Stimulated activated CD4-positive, alpha-beta T cell treated with anti-CD3 and anti-CD28 coated beads, Interleukin-12 subunit alpha, Interleukin-12 subunit beta, amount 100 ng/mL, for 48 hours (primary cell): ENCODE results near the gene WDR27.

Source experiments
- DNase-seq, 3 donors: peaks; one replicate each; pipeline ENCODE4 v3.0.0-alpha.2; 2020; ENCODE audit warnings: low read depth in 2 of 3, low spot score in 1 of 3

Gene WDR27

GRCh38 chr6:169641461-169642085 is 60.3 kb downstream of the WDR27 start:
- no peak for DNase-seq

DNA sequence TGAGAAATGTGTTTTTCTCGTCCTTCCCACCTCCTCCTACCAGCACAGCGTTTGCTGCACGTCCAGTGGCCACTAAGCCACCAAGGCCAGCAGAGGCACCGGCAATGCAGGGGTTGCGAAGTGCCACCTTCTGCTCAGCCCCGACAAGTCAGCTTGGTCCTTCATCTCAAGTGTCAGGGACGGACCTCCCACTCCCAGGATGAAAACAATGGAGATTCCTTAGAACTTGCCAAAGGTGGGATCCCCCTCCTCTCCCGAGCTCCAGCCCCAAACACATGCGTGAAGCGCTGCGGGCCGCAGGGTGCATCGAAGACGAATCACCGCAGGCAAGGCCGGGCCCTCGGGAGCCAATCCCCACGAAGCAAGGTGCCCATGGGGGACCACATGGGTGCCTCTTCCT is 60.8 kb downstream of the WDR27 start:
- DNase-seq, result no peak

- no peak for DNase-seq
Observed at GRCh38 chr6:169640351-169640852, 61.4 kb downstream of the WDR27 start.

GRCh38 chr6:169639653-169640278 is 62.1 kb downstream of the WDR27 start:
- DNase-seq, result no peak

GRCh38 chr6:169638915-169639314 is 62.9 kb downstream of the WDR27 start:
- no peak for DNase-seq

DNA sequence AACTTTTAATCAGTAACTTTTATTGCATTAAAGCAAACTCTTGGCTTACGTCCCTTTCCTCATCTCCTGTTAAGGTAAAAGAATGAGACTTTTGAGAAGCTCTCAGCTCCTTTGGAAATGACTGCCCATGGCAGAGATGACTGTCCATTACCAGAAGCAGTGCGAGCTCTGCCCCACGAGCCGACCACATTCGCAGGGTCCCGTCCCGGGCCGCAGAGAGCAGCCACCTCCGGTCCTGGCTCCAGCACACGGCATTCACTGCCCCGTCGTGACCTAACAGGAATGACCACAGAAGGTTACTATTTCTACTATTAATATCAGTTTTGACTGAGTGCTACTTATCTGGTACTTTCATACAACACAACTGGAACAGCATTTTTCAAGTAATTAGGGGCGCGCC is 63.4 kb downstream of the WDR27 start:
- DNase-seq, result no peak

GRCh38 chr6:169635345-169635744 is 66.5 kb downstream of the WDR27 start:
- DNase-seq, result no peak

GRCh38 chr6:169632841-169633240 is 69.0 kb downstream of the WDR27 start:
- DNase-seq, result no peak

- no peak for DNase-seq
Observed at GRCh38 chr6:169629256-169629655, 72.6 kb downstream of the WDR27 start.

DNA sequence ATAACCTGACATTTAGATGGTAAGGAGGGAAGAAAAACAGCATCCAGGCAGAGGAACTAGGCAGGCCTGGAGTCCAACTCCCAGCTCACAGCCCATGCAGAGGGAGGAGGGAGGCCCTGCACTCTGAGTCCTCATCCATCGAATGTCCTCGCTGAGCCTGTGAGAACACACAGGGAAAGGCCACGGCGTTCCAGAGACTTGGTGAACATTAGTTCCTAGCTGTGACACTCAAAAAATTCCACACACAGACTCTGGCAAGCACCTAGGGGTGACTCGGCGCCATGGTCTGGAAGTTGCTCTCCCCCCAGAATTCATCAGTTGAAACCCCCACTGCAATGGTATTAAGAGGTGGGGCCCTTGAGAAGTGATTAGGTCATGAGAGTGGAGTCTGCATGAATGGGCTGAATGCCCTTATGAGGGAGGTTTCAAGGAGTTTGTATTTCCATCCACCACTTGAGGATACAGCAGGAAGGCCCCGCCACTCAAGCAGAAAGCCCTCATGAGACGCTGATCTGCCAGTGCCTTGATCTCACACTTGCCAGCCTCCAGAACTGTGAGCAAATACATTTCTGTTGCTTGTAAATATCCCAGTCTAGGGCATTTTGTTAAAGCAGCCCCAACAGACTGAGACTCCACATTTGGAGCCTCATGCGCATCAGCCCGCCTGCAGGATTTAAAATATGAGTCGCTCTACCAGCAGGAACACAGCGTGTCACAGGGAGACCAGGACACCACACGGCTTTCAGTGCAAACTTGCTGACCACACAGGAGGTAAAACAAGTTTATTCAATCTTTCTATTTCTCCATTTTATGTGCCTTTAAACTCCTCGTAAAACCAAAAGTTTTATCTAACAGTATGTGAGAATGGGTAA is 73.9 kb downstream of the WDR27 start:
- DNase-seq, result no peak

GRCh38 chr6:169626649-169627048 is 75.2 kb downstream of the WDR27 start:
- DNase-seq, result no peak

- no peak for DNase-seq
Observed at GRCh38 chr6:169626169-169626568, 75.7 kb downstream of the WDR27 start.

DNA sequence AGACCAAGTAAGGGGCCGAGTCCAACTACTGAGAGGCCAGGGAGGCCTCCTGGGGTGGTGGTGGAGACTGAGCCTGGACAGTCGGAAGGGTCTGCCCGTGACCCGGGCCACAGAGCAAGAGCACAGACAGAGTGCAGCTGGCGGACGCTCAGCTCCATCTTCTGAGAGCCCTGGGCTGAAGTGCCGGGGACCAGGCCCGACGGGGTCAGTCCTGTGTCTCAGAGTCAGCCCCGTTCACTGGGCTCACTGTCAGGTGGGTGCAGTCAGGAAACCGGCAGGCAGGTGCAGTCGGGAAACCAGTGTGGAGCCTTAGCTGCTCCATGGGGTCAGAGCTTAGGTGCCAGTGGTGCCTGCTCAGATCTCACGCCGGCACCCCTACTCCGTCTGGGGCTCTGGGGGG is 76.5 kb downstream of the WDR27 start:
- no peak for DNase-seq

- DNase-seq, result no peak
Observed at GRCh38 chr6:169624785-169625184, 77.0 kb downstream of the WDR27 start.

- DNase-seq, result no peak
Observed at GRCh38 chr6:169623975-169624374, 77.9 kb downstream of the WDR27 start.

- DNase-seq, result no peak
Observed at GRCh38 chr6:169623343-169623742, 78.5 kb downstream of the WDR27 start.

DNA sequence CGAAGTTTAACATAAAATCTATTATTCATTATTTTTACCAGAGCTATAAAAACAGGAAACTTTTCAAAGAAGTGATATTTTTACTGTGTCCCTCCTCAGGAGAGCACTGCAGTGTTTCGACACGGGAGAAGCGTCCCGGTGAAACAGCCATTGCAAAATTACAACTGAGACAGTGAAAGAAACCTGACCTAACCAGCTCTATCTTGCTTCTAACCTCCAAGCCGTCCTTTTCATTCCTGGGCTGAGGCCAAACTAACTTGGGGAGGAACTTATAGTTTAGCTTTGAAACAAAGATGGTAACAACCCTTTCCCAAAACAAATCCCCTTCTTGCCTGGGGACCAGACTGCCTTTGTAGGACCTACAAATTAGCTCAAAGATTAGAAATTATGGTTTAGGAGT is 79.2 kb downstream of the WDR27 start:
- DNase-seq, result no peak

- DNase-seq, result no peak
Observed at GRCh38 chr6:169621311-169621710, 80.5 kb downstream of the WDR27 start.

- DNase-seq, result no peak
Observed at GRCh38 chr6:169620171-169621130, 81.4 kb downstream of the WDR27 start.

- no peak for DNase-seq
Observed at GRCh38 chr6:169619650-169620049, 82.2 kb downstream of the WDR27 start.
